ENCODE measurements around the gene SSBP3.
"Not testable (repeated sequence)": the region's sequence is repeated elsewhere in the genome, so short reads cannot be mapped to it uniquely, and the experiment has no call there.

SSBP3 gene

DNA sequence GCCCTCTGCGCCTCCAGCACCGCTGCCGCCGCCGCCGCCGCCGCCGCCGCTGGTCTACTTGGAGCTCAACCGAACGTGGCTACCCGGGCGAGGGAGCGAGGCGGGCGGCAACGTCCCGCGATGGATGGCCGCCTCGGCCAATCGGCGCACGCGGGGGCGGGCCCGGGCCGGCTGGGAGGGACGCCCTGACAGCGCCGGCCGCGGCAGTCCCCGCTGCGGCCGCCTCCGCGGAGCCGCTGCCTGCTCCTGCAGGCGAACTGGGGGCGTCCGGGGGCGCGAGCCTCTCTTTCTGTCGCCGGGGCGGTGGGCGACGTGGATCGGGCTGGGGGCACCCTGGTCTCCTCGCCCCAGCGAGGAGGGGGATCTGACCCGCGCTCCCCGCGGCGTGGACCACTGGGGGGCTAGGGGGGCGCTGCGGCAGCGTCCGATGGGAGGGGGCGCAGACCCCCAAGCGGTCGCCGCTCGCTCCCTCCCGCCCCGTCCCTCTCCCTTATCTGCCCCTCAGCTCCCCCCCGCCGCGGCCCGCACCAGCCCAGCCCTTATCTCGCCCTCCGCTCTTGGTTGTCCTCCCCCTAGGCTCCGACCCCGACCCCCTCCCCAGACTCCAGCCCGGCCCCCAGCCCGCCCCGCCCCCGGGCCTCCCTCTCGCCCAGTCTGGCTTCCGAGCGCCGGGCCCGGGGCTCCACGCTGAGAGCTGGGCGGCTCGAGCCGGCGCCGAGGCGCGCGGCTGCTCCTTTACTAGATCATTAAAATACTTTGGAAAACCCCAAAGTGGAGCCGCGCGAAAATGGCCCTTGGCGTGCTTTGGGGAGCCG lies at the start of gene SSBP3:
Gene SSBP3, minus strand, starts transcription at position 56 of the 815 bp plus-strand sequence.
- Histone ChIP-seq H3K27ac (peak within 1 kb of the TSS; percentile 79), H3K4me3 (peak within 1 kb of the TSS; percentile 86), H3K4me2 (peak within 1 kb of the TSS; percentile 99), H3K36me3 (peaks cover 20% of the 10 kb centered on the region), H3K27me3 (no peaks in the 10 kb centered on the region), H4K20me1 (peaks cover 39% of the 10 kb centered on the region), H3K4me1 (peaks cover 59% of the 10 kb centered on the region), H3K9ac (peak within 1 kb of the TSS; percentile 84), H3K9me3 (no peaks in the 10 kb centered on the region)
- no peak for TF ChIP-seq Cebpa-rat (IDR thresholded peaks at IDR 0.05)

DNA sequence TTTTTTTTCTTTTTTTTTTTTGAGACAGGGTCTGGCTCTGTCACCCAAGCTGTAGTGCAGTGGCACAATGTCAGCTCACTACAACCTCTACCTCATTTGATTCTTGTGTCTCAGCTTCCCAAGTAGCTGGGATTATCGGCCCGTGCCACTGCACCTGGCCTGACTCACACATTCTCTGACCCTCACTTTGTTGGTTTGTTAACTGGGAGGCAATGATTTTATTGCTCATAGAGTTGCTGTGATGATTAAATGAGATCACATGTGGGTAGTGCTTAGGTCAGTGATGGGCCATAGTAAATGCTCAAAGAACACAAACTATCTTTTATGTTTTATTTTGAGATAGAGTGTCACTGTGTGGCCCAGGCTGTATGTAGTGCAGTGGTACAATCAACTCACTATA lies 47.3 kb upstream of the SSBP3 start:
- TF ChIP-seq Cebpa-rat (IDR thresholded peaks at IDR 0.05) = no peak
- no peak overlapping the region for H3K27ac ChIP-seq
- no peaks in the 10 kb centered on the region for H3K27me3 ChIP-seq
- no peaks in the 10 kb centered on the region for H3K36me3 ChIP-seq
- no peaks in the 10 kb centered on the region for H4K20me1 ChIP-seq
- no peak overlapping the region for H3K4me2 ChIP-seq
- H3K4me1 ChIP-seq = peaks cover 8% of the 10 kb centered on the region; the same call in 1 of the 2 replicates
- no peak overlapping the region for H3K9ac ChIP-seq
- H3K9me3 ChIP-seq = peaks cover 14% of the 10 kb centered on the region
- no peak overlapping the region for H3K4me3 ChIP-seq

DNA sequence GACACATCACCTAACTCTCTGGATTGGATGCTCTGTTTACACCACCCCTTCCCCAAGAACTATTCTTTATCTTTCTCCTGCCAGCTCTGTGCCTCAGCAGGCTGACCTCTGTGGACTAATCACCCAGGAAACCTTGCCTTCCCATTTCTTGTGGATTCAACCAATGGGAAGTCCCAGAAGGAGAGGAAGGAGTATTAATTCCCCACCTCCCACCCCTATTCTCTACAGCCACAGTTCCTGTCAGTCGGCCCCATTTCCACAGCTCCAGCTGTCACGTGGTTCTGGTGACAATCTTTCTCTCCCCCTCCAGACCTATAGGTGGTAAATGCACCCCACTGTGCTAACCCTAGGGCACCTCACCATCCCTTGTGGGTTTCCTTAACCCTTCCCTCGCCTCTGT lies 46.8 kb upstream of the SSBP3 start:
- H4K20me1 ChIP-seq = no peaks in the 10 kb centered on the region
- peaks cover 17% of the 10 kb centered on the region for H3K9me3 ChIP-seq
- no peak overlapping the region for H3K9ac ChIP-seq
- no peak overlapping the region for H3K4me3 ChIP-seq
- H3K4me2 ChIP-seq = no peak overlapping the region
- H3K36me3 ChIP-seq = no peaks in the 10 kb centered on the region
- H3K27ac ChIP-seq = no peak overlapping the region
- peaks cover 8% of the 10 kb centered on the region; the same call in 1 of the 2 replicates for H3K4me1 ChIP-seq
- no peaks in the 10 kb centered on the region for H3K27me3 ChIP-seq
- no peak for TF ChIP-seq Cebpa-rat (IDR thresholded peaks at IDR 0.05)

DNA sequence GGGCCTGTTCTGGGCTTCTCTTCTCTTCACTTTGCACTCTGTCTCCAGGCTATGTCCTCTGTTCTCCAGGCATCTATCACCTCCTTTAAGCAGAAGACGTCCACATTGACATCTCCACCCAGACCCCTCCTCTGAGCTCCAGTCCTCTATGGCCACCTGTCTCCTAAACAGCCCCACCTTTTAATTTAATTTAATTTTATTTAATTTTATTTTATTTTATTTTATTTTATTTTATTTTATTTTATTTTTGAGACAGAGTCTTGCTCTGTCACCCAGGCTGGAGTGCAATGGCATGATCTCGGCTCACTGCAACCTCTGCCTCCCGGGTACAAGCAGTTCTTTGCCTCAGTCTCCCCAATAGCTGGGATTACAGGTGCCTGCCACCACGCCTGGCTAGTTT lies 43.2 kb upstream of the SSBP3 start:
- H3K9ac ChIP-seq, H3K27ac ChIP-seq, H4K20me1 ChIP-seq, H3K4me3 ChIP-seq, H3K4me2 ChIP-seq, H3K36me3 ChIP-seq, H3K4me1 ChIP-seq, H3K27me3 ChIP-seq: not testable (repeated sequence)
- H3K9me3 ChIP-seq = peaks cover 17% of the 10 kb centered on the region

DNA sequence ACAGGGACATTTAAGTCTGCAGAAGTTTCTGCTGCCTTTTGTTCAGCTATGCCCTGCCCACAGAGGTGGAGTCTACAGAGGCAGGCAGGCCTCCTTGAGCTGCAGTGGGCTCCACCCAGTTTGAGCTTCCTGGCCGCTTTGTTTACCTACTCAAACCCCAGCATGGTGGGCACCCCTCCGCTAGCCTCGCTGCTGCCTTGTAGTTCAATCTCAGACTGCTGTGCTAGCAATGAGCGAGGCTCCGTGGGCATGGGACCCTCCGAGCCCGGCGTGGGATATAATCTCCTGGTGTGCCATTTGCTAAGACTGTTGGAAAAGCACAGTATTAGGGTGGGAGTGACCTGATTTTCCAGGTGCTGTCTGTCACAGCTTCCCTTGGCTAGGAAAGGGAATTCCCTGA lies 42.6 kb upstream of the SSBP3 start:
- not testable (repeated sequence) for H3K9ac ChIP-seq

DNA sequence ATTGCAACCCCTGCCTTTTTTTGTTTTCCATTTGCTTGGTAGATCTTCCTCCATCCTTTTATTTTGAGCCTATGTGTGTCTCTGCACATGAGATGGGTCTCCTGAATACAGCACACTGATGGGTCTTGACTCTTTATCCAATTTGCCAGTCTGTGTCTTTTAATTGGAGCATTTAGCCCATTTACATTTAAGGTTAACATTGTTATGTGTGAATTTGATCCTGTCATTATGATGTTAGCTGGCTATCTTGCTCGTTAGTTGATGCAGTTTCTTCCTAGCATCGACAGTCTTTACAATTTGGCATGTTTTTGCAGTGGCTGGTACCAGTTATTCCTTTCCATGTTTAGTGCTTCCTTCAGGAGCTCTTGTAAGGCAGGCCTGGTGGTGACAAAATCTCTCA lies 40.9 kb upstream of the SSBP3 start:
- not testable (repeated sequence) for H3K27me3 ChIP-seq, H3K36me3 ChIP-seq, H3K9ac ChIP-seq, H3K27ac ChIP-seq, H3K4me3 ChIP-seq, H4K20me1 ChIP-seq, H3K4me2 ChIP-seq, H3K4me1 ChIP-seq
- peaks cover 17% of the 10 kb centered on the region for H3K9me3 ChIP-seq

More for the DNA sequence above, 42.6 kb upstream of the SSBP3 start:
- H3K4me2 ChIP-seq, H3K27ac ChIP-seq, H3K4me1 ChIP-seq, H3K27me3 ChIP-seq, H4K20me1 ChIP-seq, H3K36me3 ChIP-seq, H3K4me3 ChIP-seq: not testable (repeated sequence)
- peaks cover 17% of the 10 kb centered on the region for H3K9me3 ChIP-seq

DNA sequence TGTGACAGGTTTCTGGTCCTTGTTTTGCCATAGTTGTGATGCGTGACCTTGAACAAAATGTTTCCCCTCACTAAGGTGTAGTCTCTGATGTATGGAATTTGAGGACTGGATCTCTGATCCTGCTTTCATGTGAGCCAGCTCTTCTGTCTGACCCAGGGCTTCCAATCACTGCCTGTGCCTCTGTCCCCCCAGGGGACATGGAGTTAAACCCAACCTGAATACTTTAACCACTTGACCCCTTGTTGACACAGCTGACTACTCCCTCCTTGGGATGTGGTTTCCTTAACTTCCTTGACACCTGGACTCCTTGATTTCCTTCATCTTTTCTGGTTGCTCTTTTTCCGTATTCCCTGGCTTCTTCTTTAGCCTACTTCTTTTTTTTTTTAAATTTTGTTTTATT lies 36.0 kb upstream of the SSBP3 start:
- Histone ChIP-seq H4K20me1 (no peaks in the 10 kb centered on the region), H3K9me3 (no peaks in the 10 kb centered on the region), H3K4me1 (peaks cover 7% of the 10 kb centered on the region), H3K36me3 (no peaks in the 10 kb centered on the region), H3K27ac (no peak overlapping the region), H3K27me3 (no peaks in the 10 kb centered on the region), H3K9ac (no peak overlapping the region), H3K4me3 (no peak overlapping the region), H3K4me2 (peak overlapping the region; percentile 28)
- TF ChIP-seq Cebpa-rat (IDR thresholded peaks at IDR 0.05) = no peak

DNA sequence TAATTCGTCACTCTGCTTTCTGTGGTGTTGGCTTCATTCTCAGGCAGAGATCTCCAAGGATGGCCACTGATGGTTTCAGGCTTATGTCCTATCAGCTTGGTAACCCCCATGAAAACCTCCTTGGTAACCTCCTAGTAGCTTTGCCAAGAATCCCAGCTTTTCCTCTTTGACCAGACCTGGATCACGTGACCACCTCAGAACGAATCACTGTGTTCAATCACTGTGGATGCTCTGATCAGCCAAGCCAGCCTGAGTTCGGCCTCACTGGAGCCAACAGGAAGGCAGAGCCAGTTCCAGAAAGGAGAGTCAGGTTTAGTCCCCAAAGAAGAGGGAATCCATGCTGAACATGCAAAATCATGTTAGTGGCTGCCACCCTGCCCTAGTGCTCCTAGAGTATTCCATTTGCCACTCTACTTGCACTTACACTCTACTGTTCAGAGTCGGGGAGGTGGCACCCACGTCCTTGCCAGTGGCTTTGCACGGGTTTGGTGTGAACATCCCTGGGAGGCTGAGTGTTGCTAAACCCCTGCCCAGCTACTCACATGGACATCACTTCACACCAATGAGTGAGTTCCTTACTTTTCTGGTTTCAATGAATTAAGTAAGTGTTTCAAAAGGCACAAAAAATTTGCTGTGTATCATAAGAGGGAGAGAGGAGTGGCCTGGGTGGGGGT lies 33.5 kb upstream of the SSBP3 start:
- H3K4me1 ChIP-seq = peaks cover 7% of the 10 kb centered on the region
- no peak overlapping the region for H3K4me3 ChIP-seq
- TF ChIP-seq Cebpa-rat (IDR thresholded peaks at IDR 0.05) = no peak
- H3K9ac ChIP-seq = no peak overlapping the region
- H3K4me2 ChIP-seq = no peak overlapping the region
- no peaks in the 10 kb centered on the region for H3K27me3 ChIP-seq
- no peaks in the 10 kb centered on the region for H3K36me3 ChIP-seq
- H3K9me3 ChIP-seq = no peaks in the 10 kb centered on the region
- no peak overlapping the region for H3K27ac ChIP-seq
- no peaks in the 10 kb centered on the region for H4K20me1 ChIP-seq

DNA sequence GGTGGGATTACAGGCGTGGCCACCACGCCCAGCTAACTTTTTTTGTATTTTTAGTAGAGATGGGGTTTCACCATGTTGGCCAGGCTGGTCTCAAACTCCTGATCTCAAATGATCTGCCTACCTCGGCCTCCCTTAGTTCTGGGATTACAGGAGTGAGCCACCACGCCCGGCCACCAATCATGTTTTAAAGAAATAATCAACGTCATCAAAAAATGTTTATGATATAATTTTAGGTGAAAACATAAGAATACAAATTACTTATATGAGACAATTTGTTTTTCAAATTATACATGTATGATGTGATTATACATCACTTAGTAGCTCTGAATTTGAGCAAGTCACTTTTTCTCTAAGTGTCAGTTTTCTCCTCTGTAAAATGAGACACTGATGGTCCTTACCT lies 31.6 kb upstream of the SSBP3 start:
- Histone ChIP-seq H3K4me3 (no peak overlapping the region), H3K9me3 (no peaks in the 10 kb centered on the region), H4K20me1 (no peaks in the 10 kb centered on the region), H3K9ac (no peak overlapping the region), H3K27me3 (no peaks in the 10 kb centered on the region), H3K4me1 (peaks cover 7% of the 10 kb centered on the region), H3K4me2 (no peak overlapping the region), H3K27ac (no peak overlapping the region), H3K36me3 (no peaks in the 10 kb centered on the region)
- no peak for TF ChIP-seq Cebpa-rat (IDR thresholded peaks at IDR 0.05)

DNA sequence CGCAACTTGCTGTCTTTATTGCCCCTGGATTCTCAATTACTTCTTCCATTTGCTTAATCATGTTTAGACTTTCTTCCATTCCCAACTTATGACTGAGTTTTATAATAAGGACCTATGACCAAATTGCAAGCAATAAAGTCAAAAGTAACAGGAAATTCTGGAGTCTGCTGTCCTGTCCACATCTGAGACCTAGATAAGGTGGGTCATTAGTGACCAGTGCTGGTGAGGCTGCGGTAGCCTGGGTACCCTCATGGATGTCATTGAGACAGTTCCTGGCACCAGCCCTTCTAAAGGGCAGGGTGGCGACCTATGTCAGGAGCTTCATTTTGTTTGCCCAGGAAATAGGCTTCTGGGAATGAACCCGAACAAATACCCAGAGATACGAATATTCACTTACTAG lies 30.6 kb upstream of the SSBP3 start:
- Histone ChIP-seq H3K27ac (no peak overlapping the region), H3K4me1 (no peaks in the 10 kb centered on the region), H3K36me3 (no peaks in the 10 kb centered on the region), H4K20me1 (no peaks in the 10 kb centered on the region), H3K4me3 (no peak overlapping the region), H3K9ac (no peak overlapping the region), H3K9me3 (no peaks in the 10 kb centered on the region), H3K27me3 (no peaks in the 10 kb centered on the region), H3K4me2 (no peak overlapping the region)
- no peak for TF ChIP-seq Cebpa-rat (IDR thresholded peaks at IDR 0.05)
